ENCODE measurements around the gene XKR7. TPM values are rescaled to one million over a fixed set of nuclear protein-coding genes. Genes with fewer than 3 reads are reported as not detected.

Gene XKR7
- polyA plus RNA-seq, 1 donor from 2014 or later = 9.6 TPM

DNA sequence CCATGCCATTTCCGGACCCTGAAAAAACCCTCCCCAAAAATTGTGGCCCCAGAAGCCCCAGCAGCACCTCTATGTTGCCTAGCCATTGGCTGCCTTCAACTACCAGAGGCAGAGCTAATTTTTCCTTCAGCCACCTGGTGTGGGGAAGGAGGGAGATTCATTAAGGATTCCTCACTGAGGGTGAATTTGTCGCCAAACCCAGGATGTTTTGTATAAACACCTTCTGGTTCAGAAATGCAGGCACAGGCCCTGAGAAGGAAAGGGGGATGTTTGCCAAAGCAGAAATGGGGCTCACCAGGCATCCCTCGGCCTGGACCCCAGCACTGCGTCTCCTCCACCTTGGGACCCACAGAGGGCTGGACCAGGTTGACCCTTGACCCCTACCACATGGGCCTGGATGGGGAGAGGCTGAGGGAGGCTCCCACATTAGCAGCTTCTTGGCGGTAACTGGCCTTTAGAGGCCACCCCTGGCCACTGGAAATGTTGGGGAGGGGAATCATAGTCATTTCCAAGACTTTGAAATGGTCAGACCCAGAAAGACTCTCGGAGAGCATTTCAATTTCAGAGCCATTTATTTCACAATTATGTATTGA is 14.3 kb upstream of the XKR7 start:
- H4K20me1 ChIP-seq (ENCODE audit: insufficient read depth) = no peaks in the 10 kb centered on the region
- no peaks in the 10 kb centered on the region for H3K9me3 ChIP-seq (ENCODE audit: low read length)
- no peak overlapping the region for H3K4me2 ChIP-seq (ENCODE audit: low read length)
- H3K36me3 ChIP-seq (ENCODE audit: insufficient read depth, low read length) = peaks cover under 1% of the 10 kb centered on the region
- no peak overlapping the region for H3K4me3 ChIP-seq (ENCODE audit: low read length)
- H3K79me2 ChIP-seq (replicated peaks; ENCODE audit: insufficient read depth, low read length) = peaks cover 23% of the 10 kb centered on the region
- no peak overlapping the region for H2AFZ ChIP-seq (ENCODE audit: low read depth, low read length)
- TF ChIP-seq RAD21 (conservative IDR thresholded peaks at IDR 0.05) (no peak), SMC3 (conservative IDR thresholded peaks at IDR 0.05; ENCODE audit: poor library complexity) (no peak), MXI1 (conservative IDR thresholded peaks at IDR 0.05; ENCODE audit: poor library complexity, severe bottlenecking) (no peak), TAF1 (IDR thresholded peaks at IDR 0.05; ENCODE audit: low read depth) (no peak), POLR2AphosphoS5 (IDR thresholded peaks at IDR 0.05) (no peak), EZH2 (IDR thresholded peaks at IDR 0.05; ENCODE audit: borderline replicate concordance, insufficient read depth, low read length, poor library complexity, severe bottlenecking) (no peak), EP300 (conservative IDR thresholded peaks at IDR 0.05; ENCODE audit: poor library complexity, severe bottlenecking) (no peak)
- TF ChIP-seq, protein P1, sequence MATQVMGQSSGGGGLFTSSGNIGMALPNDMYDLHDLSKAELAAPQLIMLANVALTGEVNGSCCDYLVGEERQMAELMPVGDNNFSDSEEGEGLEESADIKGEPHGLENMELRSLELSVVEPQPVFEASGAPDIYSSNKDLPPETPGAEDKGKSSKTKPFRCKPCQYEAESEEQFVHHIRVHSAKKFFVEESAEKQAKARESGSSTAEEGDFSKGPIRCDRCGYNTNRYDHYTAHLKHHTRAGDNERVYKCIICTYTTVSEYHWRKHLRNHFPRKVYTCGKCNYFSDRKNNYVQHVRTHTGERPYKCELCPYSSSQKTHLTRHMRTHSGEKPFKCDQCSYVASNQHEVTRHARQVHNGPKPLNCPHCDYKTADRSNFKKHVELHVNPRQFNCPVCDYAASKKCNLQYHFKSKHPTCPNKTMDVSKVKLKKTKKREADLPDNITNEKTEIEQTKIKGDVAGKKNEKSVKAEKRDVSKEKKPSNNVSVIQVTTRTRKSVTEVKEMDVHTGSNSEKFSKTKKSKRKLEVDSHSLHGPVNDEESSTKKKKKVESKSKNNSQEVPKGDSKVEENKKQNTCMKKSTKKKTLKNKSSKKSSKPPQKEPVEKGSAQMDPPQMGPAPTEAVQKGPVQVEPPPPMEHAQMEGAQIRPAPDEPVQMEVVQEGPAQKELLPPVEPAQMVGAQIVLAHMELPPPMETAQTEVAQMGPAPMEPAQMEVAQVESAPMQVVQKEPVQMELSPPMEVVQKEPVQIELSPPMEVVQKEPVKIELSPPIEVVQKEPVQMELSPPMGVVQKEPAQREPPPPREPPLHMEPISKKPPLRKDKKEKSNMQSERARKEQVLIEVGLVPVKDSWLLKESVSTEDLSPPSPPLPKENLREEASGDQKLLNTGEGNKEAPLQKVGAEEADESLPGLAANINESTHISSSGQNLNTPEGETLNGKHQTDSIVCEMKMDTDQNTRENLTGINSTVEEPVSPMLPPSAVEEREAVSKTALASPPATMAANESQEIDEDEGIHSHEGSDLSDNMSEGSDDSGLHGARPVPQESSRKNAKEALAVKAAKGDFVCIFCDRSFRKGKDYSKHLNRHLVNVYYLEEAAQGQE (IDR thresholded peaks at IDR 0.05; ENCODE audit: borderline replicate concordance) = no peak
- TF ChIP-seq, protein P2, sequence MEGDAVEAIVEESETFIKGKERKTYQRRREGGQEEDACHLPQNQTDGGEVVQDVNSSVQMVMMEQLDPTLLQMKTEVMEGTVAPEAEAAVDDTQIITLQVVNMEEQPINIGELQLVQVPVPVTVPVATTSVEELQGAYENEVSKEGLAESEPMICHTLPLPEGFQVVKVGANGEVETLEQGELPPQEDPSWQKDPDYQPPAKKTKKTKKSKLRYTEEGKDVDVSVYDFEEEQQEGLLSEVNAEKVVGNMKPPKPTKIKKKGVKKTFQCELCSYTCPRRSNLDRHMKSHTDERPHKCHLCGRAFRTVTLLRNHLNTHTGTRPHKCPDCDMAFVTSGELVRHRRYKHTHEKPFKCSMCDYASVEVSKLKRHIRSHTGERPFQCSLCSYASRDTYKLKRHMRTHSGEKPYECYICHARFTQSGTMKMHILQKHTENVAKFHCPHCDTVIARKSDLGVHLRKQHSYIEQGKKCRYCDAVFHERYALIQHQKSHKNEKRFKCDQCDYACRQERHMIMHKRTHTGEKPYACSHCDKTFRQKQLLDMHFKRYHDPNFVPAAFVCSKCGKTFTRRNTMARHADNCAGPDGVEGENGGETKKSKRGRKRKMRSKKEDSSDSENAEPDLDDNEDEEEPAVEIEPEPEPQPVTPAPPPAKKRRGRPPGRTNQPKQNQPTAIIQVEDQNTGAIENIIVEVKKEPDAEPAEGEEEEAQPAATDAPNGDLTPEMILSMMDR (IDR thresholded peaks at IDR 0.05; ENCODE audit: poor library complexity, severe bottlenecking) = no peak
- H3K27me3 ChIP-seq (ENCODE audit: insufficient read depth, low read depth, low read length) = no peaks in the 10 kb centered on the region
- H3K9me2 ChIP-seq (ENCODE audit: insufficient read depth, low read length) = no peaks in the 10 kb centered on the region
- H3K27ac ChIP-seq (ENCODE audit: low read length) = no peak overlapping the region
- H3F3A ChIP-seq (ENCODE audit: insufficient read depth, low read length, poor library complexity, severe bottlenecking) = no peaks in the 10 kb centered on the region
- no peak overlapping the region for H3K9ac ChIP-seq (ENCODE audit: low read length)

DNA sequence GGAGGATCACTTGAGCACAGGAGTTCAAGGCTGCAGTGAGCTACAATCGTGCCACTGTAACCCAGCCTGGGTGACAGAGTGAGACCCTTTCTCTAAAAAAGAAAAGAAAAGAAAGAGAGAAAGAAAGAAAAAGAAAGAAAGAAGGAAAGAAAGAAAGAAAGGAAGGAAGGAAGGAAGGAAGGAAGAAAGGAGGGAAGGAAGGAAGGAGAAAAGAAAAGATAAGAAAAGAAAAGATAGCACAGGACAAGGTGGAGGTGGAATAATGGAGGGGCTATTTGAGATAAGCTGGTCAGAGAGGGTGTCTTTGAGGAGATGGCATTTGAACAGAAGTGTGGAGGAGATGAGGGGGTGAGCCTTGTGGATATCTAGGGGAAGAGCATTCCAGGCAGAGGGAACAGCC is 13.5 kb upstream of the XKR7 start:
- no peaks in the 10 kb centered on the region for H3K9me2 ChIP-seq (ENCODE audit: insufficient read depth, low read length)
- H3K4me2 ChIP-seq (ENCODE audit: low read length) = no peak overlapping the region
- no peak overlapping the region for H2AFZ ChIP-seq (ENCODE audit: low read depth, low read length)
- no peaks in the 10 kb centered on the region for H3F3A ChIP-seq (ENCODE audit: insufficient read depth, low read length, poor library complexity, severe bottlenecking)
- no peaks in the 10 kb centered on the region for H3K27me3 ChIP-seq (ENCODE audit: insufficient read depth, low read depth, low read length)
- H3K9ac ChIP-seq (ENCODE audit: low read length) = no peak overlapping the region
- H3K79me2 ChIP-seq (replicated peaks; ENCODE audit: insufficient read depth, low read length) = peaks cover 22% of the 10 kb centered on the region
- no peak overlapping the region for H3K4me3 ChIP-seq (ENCODE audit: low read length)
- no peaks in the 10 kb centered on the region for H3K36me3 ChIP-seq (ENCODE audit: insufficient read depth, low read length)
- no peak overlapping the region for H3K27ac ChIP-seq (ENCODE audit: low read length)
- TF ChIP-seq TAF1 (IDR thresholded peaks at IDR 0.05; ENCODE audit: low read depth) = no peak
- no peaks in the 10 kb centered on the region for H3K9me3 ChIP-seq (ENCODE audit: low read length)
- no peaks in the 10 kb centered on the region for H4K20me1 ChIP-seq (ENCODE audit: insufficient read depth)
